Muscle layer of duodenum (tissue), 2 donors: ENCODE data around the gene SH3PXD2A.
"Not testable (repeated sequence)": the region's sequence is repeated elsewhere in the genome, so short reads cannot be mapped to it uniquely, and the experiment has no call there.

ENCODE experiments used
- H3K27ac ChIP-seq: one replicate; pipeline ENCODE4 v1.7.0; 2013; ENCODE audit warnings: mild to moderate bottlenecking, low read length
- H3K27me3 ChIP-seq: one replicate; pipeline ENCODE4 v1.7.0; 2013; ENCODE audit warnings: low read depth, mild to moderate bottlenecking, control low read depth, low read length
- H3K36me3 ChIP-seq, 2 donors: one replicate each; pipeline ENCODE4 v1.7.0; 2013; ENCODE audit warnings: low read length in 2 of 2, control low read depth in 1 of 2, mild to moderate bottlenecking in 1 of 2; ENCODE audit not compliant: insufficient read depth in 2 of 2, control insufficient read depth in 1 of 2
- H3K4me1 ChIP-seq, 2 donors: one replicate each; pipeline ENCODE4 v1.7.0; 2013; ENCODE audit warnings: low read length in 2 of 2, mild to moderate bottlenecking in 2 of 2, control low read depth in 1 of 2, moderate library complexity in 1 of 2; ENCODE audit not compliant: insufficient read depth in 2 of 2, control insufficient read depth in 1 of 2
- H3K4me3 ChIP-seq, 2 donors: one replicate each; pipeline ENCODE4 v1.7.0; 2013; ENCODE audit warnings: low read length in 2 of 2, low read depth in 1 of 2, mild to moderate bottlenecking in 1 of 2
- H3K9me3 ChIP-seq, 2 donors: one replicate each; pipeline ENCODE4 v1.7.0; 2013; ENCODE audit warnings: low read length in 2 of 2, control low read depth in 1 of 2, mild to moderate bottlenecking in 1 of 2; ENCODE audit not compliant: control insufficient read depth in 1 of 2
- donor health status: healthy.

Gene SH3PXD2A

GRCh38 chr10:103637011-103637410 lies 218.4 kb downstream of the SH3PXD2A start:
- Histone ChIP-seq H3K9me3 (no peaks in the 10 kb centered on the region), H3K36me3 (peaks cover 0 to 16% of the 10 kb centered on the region in 2 donors), H3K27ac (no peak overlapping the region), H3K27me3 (no peaks in the 10 kb centered on the region), H3K4me3 (no peak overlapping the region), H3K4me1 (peaks cover 9 to 46% of the 10 kb centered on the region in 2 donors)

GRCh38 chr10:103636492-103636891 lies 218.9 kb downstream of the SH3PXD2A start:
- H3K4me1 ChIP-seq: peaks cover 9 to 43% of the 10 kb centered on the region in 2 donors
- no peaks in the 10 kb centered on the region for H3K27me3 ChIP-seq
- no peaks in the 10 kb centered on the region for H3K9me3 ChIP-seq
- peaks cover 3 to 20% of the 10 kb centered on the region in 2 donors for H3K36me3 ChIP-seq
- no peak overlapping the region for H3K27ac ChIP-seq
- H3K4me3 ChIP-seq: no peak overlapping the region

GRCh38 chr10:103635580-103635979 lies 219.8 kb downstream of the SH3PXD2A start:
- Histone ChIP-seq H3K9me3 (no peaks in the 10 kb centered on the region), H3K27me3 (no peaks in the 10 kb centered on the region), H3K4me1 (peaks cover 9 to 34% of the 10 kb centered on the region in 2 donors), H3K4me3 (no peak overlapping the region), H3K36me3 (peaks cover 4 to 23% of the 10 kb centered on the region in 2 donors), H3K27ac (no peak overlapping the region)

GRCh38 chr10:103633846-103634245 lies 221.5 kb downstream of the SH3PXD2A start:
- H3K9me3 ChIP-seq: no peaks in the 10 kb centered on the region
- H3K4me3 ChIP-seq: no peak overlapping the region
- H3K36me3 ChIP-seq: peaks cover 4 to 26% of the 10 kb centered on the region in 2 donors
- H3K27me3 ChIP-seq: no peaks in the 10 kb centered on the region
- no peak overlapping the region for H3K27ac ChIP-seq
- peaks cover 9 to 40% of the 10 kb centered on the region in 2 donors for H3K4me1 ChIP-seq

- H3K36me3 ChIP-seq: peaks cover 4 to 35% of the 10 kb centered on the region in 2 donors
- peaks cover 5 to 32% of the 10 kb centered on the region in 2 donors for H3K4me1 ChIP-seq
- not testable (repeated sequence) for H3K27me3 ChIP-seq, H3K4me3 ChIP-seq, H3K27ac ChIP-seq, H3K9me3 ChIP-seq
Observed at GRCh38 chr10:103632871-103633270, 222.5 kb downstream of the SH3PXD2A start.

GRCh38 chr10:103632247-103632642 lies 223.1 kb downstream of the SH3PXD2A start:
- Histone ChIP-seq H3K4me3 (no peak overlapping the region), H3K36me3 (peaks cover 4 to 41% of the 10 kb centered on the region in 2 donors), H3K27me3 (no peaks in the 10 kb centered on the region), H3K4me1 (peaks cover 2 to 25% of the 10 kb centered on the region in 2 donors), H3K27ac (no peak overlapping the region), H3K9me3 (no peaks in the 10 kb centered on the region)

GRCh38 chr10:103630156-103630555 lies 225.2 kb downstream of the SH3PXD2A start:
- peaks cover 0 to 11% of the 10 kb centered on the region in 2 donors for H3K4me1 ChIP-seq
- H3K9me3 ChIP-seq: no peaks in the 10 kb centered on the region
- H3K36me3 ChIP-seq: peaks cover 4 to 58% of the 10 kb centered on the region in 2 donors
- H3K27me3 ChIP-seq: no peaks in the 10 kb centered on the region
- no peak overlapping the region for H3K4me3 ChIP-seq
- H3K27ac ChIP-seq: no peak overlapping the region

- Histone ChIP-seq H3K27me3 (no peaks in the 10 kb centered on the region), H3K27ac (no peak overlapping the region), H3K4me3 (no peak overlapping the region), H3K4me1 (peaks cover 0 to 11% of the 10 kb centered on the region in 2 donors), H3K36me3 (peaks cover 5 to 61% of the 10 kb centered on the region in 2 donors), H3K9me3 (no peaks in the 10 kb centered on the region)
Observed at GRCh38 chr10:103629581-103629980, 225.8 kb downstream of the SH3PXD2A start.

- Histone ChIP-seq H3K4me1 (peaks cover 0 to 11% of the 10 kb centered on the region in 2 donors), H3K27ac (no peak overlapping the region), H3K36me3 (peaks cover 17 to 64% of the 10 kb centered on the region in 2 donors), H3K27me3 (no peaks in the 10 kb centered on the region), H3K4me3 (no peak overlapping the region), H3K9me3 (no peaks in the 10 kb centered on the region)
Observed at GRCh38 chr10:103627893-103628292, 227.5 kb downstream of the SH3PXD2A start.

- H3K27me3 ChIP-seq: no peaks in the 10 kb centered on the region
- H3K27ac ChIP-seq: no peak overlapping the region
- H3K9me3 ChIP-seq: no peaks in the 10 kb centered on the region
- no peak overlapping the region for H3K4me3 ChIP-seq
- H3K36me3 ChIP-seq: peaks cover 21 to 63% of the 10 kb centered on the region in 2 donors
- H3K4me1 ChIP-seq: peaks cover 0 to 15% of the 10 kb centered on the region in 2 donors
Observed at GRCh38 chr10:103627111-103627892, 228.1 kb downstream of the SH3PXD2A start.

- no peak overlapping the region for H3K4me3 ChIP-seq
- H3K36me3 ChIP-seq: peaks cover 19 to 55% of the 10 kb centered on the region in 2 donors
- H3K4me1 ChIP-seq: peaks cover 8 to 27% of the 10 kb centered on the region in 2 donors
- no peak overlapping the region for H3K27ac ChIP-seq
- H3K27me3 ChIP-seq: no peaks in the 10 kb centered on the region
- H3K9me3 ChIP-seq: no peaks in the 10 kb centered on the region
Observed at GRCh38 chr10:103626178-103626577, 229.2 kb downstream of the SH3PXD2A start.
